K562 (cell line): ENCODE measurements around the gene GRIK2.

Source experiments
- ARNT ChIP-seq, 2 experiments: fragments of 450-650 bp; IDR thresholded peaks; 2 replicates each; pipeline ENCODE4 v1.6.1; 2016; ENCODE audit warnings: mild to moderate bottlenecking in 1 of 2
- EZH2 ChIP-seq: IDR thresholded peaks from 2 replicates; pipeline ENCODE4 v1.6.1; 2012; ENCODE audit warnings: low read depth, mild to moderate bottlenecking, inconsistent platforms, low read length, borderline replicate concordance
- GTF2F1 ChIP-seq: IDR thresholded peaks from 2 replicates; pipeline ENCODE4 v1.6.1; 2011; ENCODE audit warnings: low read depth, low read length, improper control_type of control experiment
- HDAC2 ChIP-seq: fragments of 450-650 bp; IDR thresholded peaks from 2 replicates; pipeline ENCODE4 v1.6.1; 2016; ENCODE audit warnings: mild to moderate bottlenecking
- HNRNPLL ChIP-seq: fragments of 200-400 bp; formaldehyde crosslinking; IDR thresholded peaks from 2 replicates; pipeline ENCODE4 v1.6.1; 2017; ENCODE audit warnings: low read length, low read depth, mild to moderate bottlenecking; ENCODE audit not compliant: poor library complexity, severe bottlenecking
- NBN ChIP-seq: fragments of 450-650 bp; IDR thresholded peaks from 2 replicates; pipeline ENCODE4 v1.6.1; 2016; ENCODE audit warnings: low read depth, mild to moderate bottlenecking
- SREBF2 ChIP-seq: sonication (generic); formaldehyde crosslinking; IDR thresholded peaks from 2 replicates; pipeline ENCODE4 v1.4.0; 2020; ENCODE audit warnings: mild to moderate bottlenecking, missing genetic modification reagents
- TCF7L2 ChIP-seq: fragments of 150-350 bp; IDR thresholded peaks from 2 replicates; pipeline ENCODE4 v1.6.1; 2016; ENCODE audit warnings: low read depth, mild to moderate bottlenecking, low read length, moderate library complexity
- ZNF507 ChIP-seq: conservative IDR thresholded peaks from 2 replicates; pipeline ENCODE4 v1.6.1; 2017; ENCODE audit warnings: missing genetic modification characterization, missing compliant biosample characterization
- TF ChIP-seq, protein P1 (sequence below): fragments of 250-450 bp; sonication (Bioruptor Pico); IDR thresholded peaks from 2 replicates; pipeline ENCODE4 v1.5.0; 2021
- TF ChIP-seq, protein P2 (sequence below): sonication (generic); formaldehyde crosslinking; IDR thresholded peaks from 2 replicates; pipeline ENCODE4 v1.5.0; 2020; ENCODE audit warnings: missing genetic modification reagents

DNA sequence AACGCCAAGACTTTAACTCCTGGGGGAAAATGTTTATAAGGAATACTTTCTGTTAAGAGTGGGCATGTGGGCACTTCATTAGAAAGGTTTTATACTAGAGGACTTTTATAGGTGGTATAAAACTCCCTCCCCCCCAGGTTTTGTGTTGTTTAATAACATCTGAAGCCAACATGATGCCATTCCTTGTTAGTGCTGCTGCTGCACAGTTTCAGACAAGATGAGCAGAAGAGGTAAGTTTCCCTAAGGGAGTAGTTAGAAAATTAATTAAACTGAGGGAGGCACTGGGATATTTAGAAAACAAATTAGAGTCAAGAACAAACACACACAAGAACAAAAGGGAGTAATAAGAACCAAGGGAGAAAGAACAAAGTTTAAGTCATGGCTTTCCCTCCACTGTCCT lies 362.4 kb downstream of the GRIK2 start:
- no peak for TF ChIP-seq SREBF2 (CRISPR knock-in tag)
- TF ChIP-seq HNRNPLL, result no peak
- TF ChIP-seq TCF7L2, result no peak
- TF ChIP-seq ARNT (IDR thresholded peaks at IDR 0.05), result no peak
- no peak for TF ChIP-seq ZNF507
- no peak for TF ChIP-seq NBN
- TF ChIP-seq HDAC2, result no peak
- TF ChIP-seq, protein P1, sequence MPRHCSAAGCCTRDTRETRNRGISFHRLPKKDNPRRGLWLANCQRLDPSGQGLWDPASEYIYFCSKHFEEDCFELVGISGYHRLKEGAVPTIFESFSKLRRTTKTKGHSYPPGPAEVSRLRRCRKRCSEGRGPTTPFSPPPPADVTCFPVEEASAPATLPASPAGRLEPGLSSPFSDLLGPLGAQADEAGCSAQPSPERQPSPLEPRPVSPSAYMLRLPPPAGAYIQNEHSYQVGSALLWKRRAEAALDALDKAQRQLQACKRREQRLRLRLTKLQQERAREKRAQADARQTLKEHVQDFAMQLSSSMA (CRISPR knock-in tag), result no peak
- no peak for TF ChIP-seq GTF2F1
- TF ChIP-seq, protein P2, sequence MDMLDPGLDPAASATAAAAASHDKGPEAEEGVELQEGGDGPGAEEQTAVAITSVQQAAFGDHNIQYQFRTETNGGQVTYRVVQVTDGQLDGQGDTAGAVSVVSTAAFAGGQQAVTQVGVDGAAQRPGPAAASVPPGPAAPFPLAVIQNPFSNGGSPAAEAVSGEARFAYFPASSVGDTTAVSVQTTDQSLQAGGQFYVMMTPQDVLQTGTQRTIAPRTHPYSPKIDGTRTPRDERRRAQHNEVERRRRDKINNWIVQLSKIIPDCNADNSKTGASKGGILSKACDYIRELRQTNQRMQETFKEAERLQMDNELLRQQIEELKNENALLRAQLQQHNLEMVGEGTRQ (CRISPR knock-in tag), result no peak
- no peak for TF ChIP-seq EZH2
